T-cell (primary cell): ENCODE data around the gene ZNF365. TPM values are rescaled to one million over a fixed set of nuclear protein-coding genes. Genes with fewer than 3 reads are reported as not detected.
A peak's percentile ranks its signal among the peaks of the same experiment; 100 is the strongest.

Source experiments
- ATAC-seq, 4 experiments: fragments of 200-7000 bp in 3 of 4; fragments of 150-1000 bp in 1 of 4; cut with Tn5 transposase; replicated peaks in 1 of 4; 1 replicate in 3 of 4; 2 replicates in 1 of 4; pipeline ENCODE4 v1.10.0; 2021; ENCODE audit warnings: moderate library complexity in 3 of 4, mild to moderate bottlenecking in 2 of 4, moderate number of reproducible peaks in 1 of 4
- CTCF ChIA-PET, 2 donors: fragments of 300-600 bp; sonication (Branson Sonifier 250); formaldehyde crosslinking; loops; one replicate each; lab custom pipeline; 2022; ENCODE audit warnings: antibody characterized with exemption in 2 of 2; lab: Charles Lee
- POLR2A ChIA-PET, 2 donors: fragments of 300-600 bp; sonication (Branson Sonifier 250); formaldehyde crosslinking; loops; one replicate each; lab custom pipeline; 2022; ENCODE audit warnings: antibody characterized with exemption in 2 of 2; lab: Charles Lee
- DNase-seq, 35 experiments: peaks; one replicate each; pipeline versions ENCODE4 v3.0.0 to v3.0.0-alpha.2; 2013 to 2023
- H3K27ac ChIP-seq: one replicate; pipeline ENCODE4 v1.5.1; 2013; ENCODE audit warnings: low read length
- H3K27me3 ChIP-seq, 2 experiments: replicated peaks in 1 of 2; 1 replicate in 1 of 2; 2 replicates in 1 of 2; pipeline versions ENCODE4 v1.6.1 to v1.7.0; 2013; ENCODE audit warnings: low read length in 1 of 2, mixed read lengths in 1 of 2; ENCODE audit not compliant: control insufficient read depth in 2 of 2, insufficient read depth in 2 of 2; ENCODE audit errors: extremely low read depth in 1 of 2
- H3K36me3 ChIP-seq, 2 donors: 1 replicate in 1 of 2; 2 replicates in 1 of 2; pipeline versions ENCODE4 v1.6.1 to v1.7.0; 2013; ENCODE audit warnings: low read length in 1 of 2; ENCODE audit not compliant: control insufficient read depth in 2 of 2, insufficient read depth in 1 of 2; ENCODE audit errors: extremely low read depth in 1 of 2
- H3K4me1 ChIP-seq, 2 experiments: 1 replicate in 1 of 2; 2 replicates in 1 of 2; pipeline versions ENCODE4 v1.6.1 to v1.7.0; 2013; ENCODE audit warnings: low read length in 2 of 2, mixed read lengths in 1 of 2; ENCODE audit not compliant: insufficient read depth in 2 of 2, control insufficient read depth in 1 of 2; ENCODE audit errors: extremely low read depth in 1 of 2
- H3K4me3 ChIP-seq, 2 donors: 1 replicate in 1 of 2; 2 replicates in 1 of 2; pipeline versions ENCODE4 v1.5.1 to v1.7.0; 2013; ENCODE audit warnings: mild to moderate bottlenecking in 2 of 2, low read length in 1 of 2, moderate library complexity in 1 of 2; ENCODE audit not compliant: control insufficient read depth in 1 of 2; ENCODE audit errors: extremely low read depth in 1 of 2
- H3K9me3 ChIP-seq: 2 replicates; pipeline ENCODE4 v1.7.0; 2013
- H3K27ac Mint-ChIP-seq, 2 donors: one replicate each; pipeline ENCODE4 v1.8.0; 2020 to 2021; ENCODE audit warnings: mild to moderate bottlenecking in 2 of 2, mixed read lengths in 2 of 2
- H3K27me3 Mint-ChIP-seq, 2 donors: one replicate each; pipeline ENCODE4 v1.8.0; 2021 to 2022; ENCODE audit warnings: mixed read lengths in 2 of 2
- H3K36me3 Mint-ChIP-seq: one replicate; pipeline ENCODE4 v1.8.0; 2021; ENCODE audit warnings: mixed read lengths
- H3K4me1 Mint-ChIP-seq, 3 donors: one replicate each; pipeline ENCODE4 v1.8.0; 2020 to 2022; ENCODE audit warnings: mixed read lengths in 3 of 3, mild to moderate bottlenecking in 1 of 3
- H3K4me3 Mint-ChIP-seq, 3 donors: one replicate each; pipeline ENCODE4 v1.8.0; 2020 to 2022; ENCODE audit warnings: mild to moderate bottlenecking in 3 of 3, mixed read lengths in 3 of 3, moderate library complexity in 3 of 3
- H3K9me3 Mint-ChIP-seq, 3 donors: one replicate each; pipeline ENCODE4 v1.8.0; 2020 to 2022; ENCODE audit warnings: mixed read lengths in 3 of 3
- WGBS: methylation state at CpG from one replicate; pipeline ENCODE4 v1.1.5; 2013; ENCODE audit warnings: missing lambda C conversion rate; ENCODE audit not compliant: insufficient coverage; 5-methylcytosine and 5-hydroxymethylcytosine counted together
- total RNA-seq, 35 experiments: library from RNA in 6 of 35; stranded (reverse) in 6 of 35; fragments of 120-200 nt in 1 of 35; gene quantifications; one replicate each; pipeline versions ENCODE4 v1.2.1 to v1.2.4 and lab custom pipeline; 2013 to 2026

ZNF365 gene
- total RNA-seq, 5 donors from 2014 or later (not counting 1 experiment from before 2014, with no cell fraction given), result 2.0 to 7.9 (median 2.3) TPM

- Mint-ChIP-seq H3K36me3 (peaks cover 6% of the 10 kb centered on the region), H3K4me3 (no peak overlapping the region), H3K4me1 (no peaks in the 10 kb centered on the region), H3K27me3 (peaks cover 6 to 40% of the 10 kb centered on the region in 2 donors), H3K9me3 (peaks cover 9 to 23% (median 14%) of the 10 kb centered on the region in 3 donors), H3K27ac (no peak overlapping the region)
- WGBS, result 40% methylated on average over 1 of the region's 2 CpGs
- Histone ChIP-seq H3K27me3 (no peaks in the 10 kb centered on the region), H3K9me3 (no peaks in the 10 kb centered on the region), H3K4me1 (no peaks in the 10 kb centered on the region), H3K4me3 (no peak overlapping the region), H3K27ac (no peak overlapping the region), H3K36me3 (no peaks in the 10 kb centered on the region)
- ChIA-PET CTCF (interaction anchor here (0.6 to 1.0 kb wide), 2 partner anchors 11 to 149 kb away, joined by 3 read pairs; no protein-coding TSS in a partner anchor), POLR2A (interaction anchor here in 1 of 2 donors (0.7 kb wide), 1 partner anchor 9 kb away, joined by 3 read pairs; no protein-coding TSS in a partner anchor)
- ATAC-seq, result no peak
- no peak for DNase-seq
Measured at GRCh38 chr10:62413652-62414051, 39.5 kb downstream of the ZNF365 start.

DNA sequence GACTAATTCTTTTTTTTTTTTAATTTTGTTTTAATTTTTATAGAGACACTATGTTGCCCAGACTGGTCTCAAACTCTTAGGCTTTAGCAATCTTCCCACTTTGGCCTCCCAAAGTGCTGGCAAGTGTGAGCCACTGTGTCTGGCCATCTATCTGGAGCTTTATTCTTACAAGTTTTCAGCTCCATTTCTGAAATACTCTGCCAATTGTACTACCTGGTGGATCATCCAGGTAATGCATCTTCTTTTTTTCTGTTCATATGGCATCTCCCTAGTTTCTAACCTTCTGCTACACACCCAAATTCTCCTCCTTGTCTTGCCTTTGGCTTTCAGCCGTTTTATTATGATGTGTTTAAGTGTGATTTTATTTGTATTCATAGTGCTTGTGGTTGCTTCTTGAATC lies 40.2 kb downstream of the ZNF365 start:
- no peaks in the 10 kb centered on the region for H3K36me3 ChIP-seq
- H3K4me1 ChIP-seq, result no peaks in the 10 kb centered on the region
- ATAC-seq, result no peak
- CTCF ChIA-PET, result interaction anchor here (0.6 to 1.0 kb wide), 2 partner anchors 10 to 149 kb away, joined by 3 read pairs; no protein-coding TSS in a partner anchor
- no peak overlapping the region for H3K4me3 ChIP-seq
- POLR2A ChIA-PET, result interaction anchor here (0.6 to 0.7 kb wide), 2 partner anchors 8 to 585 kb away, joined by 3 read pairs; no protein-coding TSS in a partner anchor
- H3K27ac ChIP-seq, result no peak overlapping the region
- peak in 1 of 35 experiments; percentile 9 for DNase-seq
- Mint-ChIP-seq H3K9me3 (peaks cover 9 to 22% (median 11%) of the 10 kb centered on the region in 3 donors), H3K36me3 (peaks cover 6% of the 10 kb centered on the region), H3K27me3 (peaks cover 9 to 39% of the 10 kb centered on the region in 2 donors), H3K27ac (no peak overlapping the region), H3K4me3 (no peak overlapping the region), H3K4me1 (no peaks in the 10 kb centered on the region)
- no peaks in the 10 kb centered on the region for H3K9me3 ChIP-seq
- no peaks in the 10 kb centered on the region for H3K27me3 ChIP-seq
- WGBS, result no CpG with 5 or more reads among the region's 1 CpG

- no peak for DNase-seq
- Histone ChIP-seq H3K36me3 (no peaks in the 10 kb centered on the region), H3K4me1 (no peaks in the 10 kb centered on the region), H3K4me3 (no peak overlapping the region), H3K9me3 (no peaks in the 10 kb centered on the region), H3K27ac (no peak overlapping the region), H3K27me3 (no peaks in the 10 kb centered on the region)
- Mint-ChIP-seq H3K27ac (no peak overlapping the region), H3K4me1 (no peaks in the 10 kb centered on the region), H3K9me3 (no peaks in the 10 kb centered on the region), H3K27me3 (peaks cover 4 to 9% of the 10 kb centered on the region in 2 donors), H3K4me3 (no peak overlapping the region), H3K36me3 (no peaks in the 10 kb centered on the region)
- POLR2A ChIA-PET, result interaction anchor here in 1 of 2 donors (0.5 kb wide), 1 partner anchor 8 kb away, joined by 3 read pairs; no protein-coding TSS in a partner anchor
- no CpG with 5 or more reads among the region's 1 CpG for WGBS
- CTCF ChIA-PET, result interaction anchor here in 1 of 2 donors (0.7 to 0.8 kb wide), 2 partner anchors 16 to 92 kb away, joined by 3 read pairs; no protein-coding TSS in a partner anchor
- no peak for ATAC-seq
Measured at GRCh38 chr10:62422068-62422590, 48.0 kb downstream of the ZNF365 start.

GRCh38 chr10:62424026-62424425 lies 49.9 kb downstream of the ZNF365 start:
- Histone ChIP-seq H3K27me3 (no peaks in the 10 kb centered on the region), H3K4me3 (no peak overlapping the region), H3K4me1 (no peaks in the 10 kb centered on the region), H3K9me3 (no peaks in the 10 kb centered on the region), H3K36me3 (no peaks in the 10 kb centered on the region), H3K27ac (no peak overlapping the region)
- no peak overlapping the region for H3K27ac Mint-ChIP-seq
- H3K4me1 Mint-ChIP-seq, result no peaks in the 10 kb centered on the region
- no CpG with 5 or more reads among the region's 1 CpG for WGBS
- peaks cover 0 to 7% (median 5%) of the 10 kb centered on the region in 3 donors for H3K9me3 Mint-ChIP-seq
- ChIA-PET CTCF (interaction anchor here (0.5 to 1.4 kb wide), 5 partner anchors 10 to 385 kb away, joined by 3 to 4 read pairs (median 3); no protein-coding TSS in a partner anchor), POLR2A (interaction anchor here in 1 of 2 donors (0.6 kb wide), 1 partner anchor 37 kb away, joined by 3 read pairs; no protein-coding TSS in a partner anchor)
- no peak for ATAC-seq
- DNase-seq, result peak in 1 of 35 experiments; percentile 16
- H3K27me3 Mint-ChIP-seq, result peaks cover 0 to 6% of the 10 kb centered on the region in 2 donors
- H3K36me3 Mint-ChIP-seq, result peaks cover 3% of the 10 kb centered on the region
- no peak overlapping the region for H3K4me3 Mint-ChIP-seq

GRCh38 chr10:62426086-62426485 lies 51.9 kb downstream of the ZNF365 start:
- 43% methylated on average over 1 of the region's 1 CpG for WGBS
- Mint-ChIP-seq H3K36me3 (peaks cover 3% of the 10 kb centered on the region), H3K4me1 (no peaks in the 10 kb centered on the region), H3K27me3 (peaks cover 0 to 6% of the 10 kb centered on the region in 2 donors), H3K27ac (no peak overlapping the region), H3K4me3 (no peak overlapping the region), H3K9me3 (peaks cover 0 to 7% (median 5%) of the 10 kb centered on the region in 3 donors)
- ATAC-seq, result no peak
- POLR2A ChIA-PET, result interaction anchor here in 1 of 2 donors (0.5 kb wide), 1 partner anchor 390 kb away, joined by 3 read pairs; no protein-coding TSS in a partner anchor
- no peaks in the 10 kb centered on the region for H3K27me3 ChIP-seq
- H3K4me3 ChIP-seq, result no peak overlapping the region
- H3K27ac ChIP-seq, result no peak overlapping the region
- DNase-seq, result no peak
- H3K36me3 ChIP-seq, result no peaks in the 10 kb centered on the region
- CTCF ChIA-PET, result no interaction called here
- no peaks in the 10 kb centered on the region for H3K4me1 ChIP-seq
- H3K9me3 ChIP-seq, result no peaks in the 10 kb centered on the region

DNA sequence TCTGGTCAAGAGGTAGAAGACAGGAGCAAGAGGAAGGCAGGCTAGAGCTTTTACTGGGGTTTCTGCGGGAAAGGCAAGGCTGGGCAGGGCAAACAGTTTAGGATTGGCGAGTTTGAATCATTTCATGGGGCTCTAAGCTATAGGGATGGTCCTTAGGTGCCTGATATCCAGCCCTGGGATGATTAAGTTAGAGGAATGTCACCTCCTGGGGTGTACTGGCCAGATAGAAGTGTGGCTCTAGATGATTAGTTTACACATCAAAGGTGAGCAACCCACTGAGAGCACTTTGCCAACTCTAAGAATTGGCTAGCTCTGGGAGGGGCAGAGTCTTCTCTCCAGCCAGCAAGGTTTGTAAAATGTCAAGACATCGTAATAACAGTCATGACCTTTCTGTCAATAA lies 52.4 kb downstream of the ZNF365 start:
- H3K4me3 ChIP-seq, result no peak overlapping the region
- no peaks in the 10 kb centered on the region for H3K9me3 ChIP-seq
- H3K4me1 ChIP-seq, result no peaks in the 10 kb centered on the region
- ATAC-seq (no peak), DNase-seq (no peak)
- no peak overlapping the region for H3K27ac ChIP-seq
- no peak overlapping the region for H3K4me3 Mint-ChIP-seq
- no peaks in the 10 kb centered on the region for H3K27me3 ChIP-seq
- peaks cover 0 to 7% (median 5%) of the 10 kb centered on the region in 3 donors for H3K9me3 Mint-ChIP-seq
- no peak overlapping the region for H3K27ac Mint-ChIP-seq
- H3K4me1 Mint-ChIP-seq, result no peaks in the 10 kb centered on the region
- whole genome bisulfite sequencing, result 88% methylated on average over 2 of the region's 3 CpGs
- POLR2A ChIA-PET, result no interaction called here
- peaks cover 0 to 6% of the 10 kb centered on the region in 2 donors for H3K27me3 Mint-ChIP-seq
- peaks cover 3% of the 10 kb centered on the region for H3K36me3 Mint-ChIP-seq
- CTCF ChIA-PET, result no interaction called here
- no peaks in the 10 kb centered on the region for H3K36me3 ChIP-seq
